Erythroblast (primary cell): ENCODE results near the gene ATXN10.

ENCODE experiments used
- GATA1 ChIP-seq: IDR thresholded peaks from 2 replicates; pipeline ENCODE4 v1.6.1; 2011; ENCODE audit warnings: low read depth, mild to moderate bottlenecking, control low read depth, low read length, moderate library complexity
- POLR2A ChIP-seq: IDR thresholded peaks from 2 replicates; pipeline ENCODE4 v1.6.1; 2011; ENCODE audit warnings: mild to moderate bottlenecking, low read length

DNA sequence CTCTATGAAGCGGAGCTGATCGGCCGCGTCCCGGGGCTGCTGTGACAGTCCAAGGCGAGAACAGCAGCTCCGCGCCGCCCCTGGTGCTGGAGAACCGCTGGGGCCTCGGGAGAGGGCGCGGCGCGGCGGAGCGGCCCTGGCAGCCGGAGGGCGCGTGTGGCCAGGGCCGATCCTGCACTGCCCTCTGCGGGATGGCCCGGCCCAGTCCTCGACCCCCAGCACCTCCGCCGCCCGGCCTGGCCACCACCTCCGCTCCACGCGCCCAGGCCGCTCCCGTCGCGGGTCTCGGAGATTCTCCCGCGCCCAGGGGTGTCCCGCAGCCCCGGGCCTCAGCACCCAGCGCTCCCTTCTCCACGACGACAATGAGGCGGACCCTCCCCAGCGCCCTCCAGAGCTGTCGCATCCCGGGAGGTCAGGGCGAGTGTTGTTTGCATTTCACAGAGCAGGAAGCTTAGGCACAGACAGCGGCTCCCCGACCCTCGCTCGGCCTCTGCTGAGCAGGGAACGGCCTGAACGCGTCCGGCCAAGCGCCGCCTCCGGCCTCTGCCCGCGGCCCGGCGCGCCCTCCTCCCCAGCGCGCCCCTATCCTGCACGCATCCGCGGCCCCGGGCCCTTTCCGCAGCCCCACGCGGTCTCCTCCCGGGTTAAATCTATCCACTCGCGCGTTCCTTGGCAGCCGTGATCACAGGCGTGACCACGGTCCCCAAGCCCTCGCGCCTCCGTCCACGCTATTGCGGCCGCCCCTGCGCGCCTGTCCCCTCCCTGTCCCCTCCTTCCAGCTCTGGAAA, 195.7 kb downstream of the ATXN10 start:
- TF ChIP-seq POLR2A (no peak), GATA1 (no peak)
